Natural killer cell (primary cell): ENCODE results near the gene ASB1. TPM values are rescaled to one million over a fixed set of nuclear protein-coding genes. Genes with fewer than 3 reads are reported as not detected.

Experiments used
- ATAC-seq, 3 donors: fragments of 150-1000 bp in 2 of 3; fragments of 200-7000 bp in 1 of 3; cut with Tn5 transposase; 1 replicate in 1 of 3; 2 replicates in 2 of 3; pipeline ENCODE4 v1.10.0; 2021; ENCODE audit warnings: mild to moderate bottlenecking in 2 of 3, moderate library complexity in 2 of 3
- DNase-seq, 2 donors: peaks; one replicate each; pipeline versions ENCODE4 v3.0.0 to v3.0.0-alpha.2; 2013 to 2021; ENCODE audit warnings: mixed read lengths in 1 of 2
- H3K27ac ChIP-seq: one replicate; pipeline ENCODE4 v1.5.1; 2013; ENCODE audit warnings: mild to moderate bottlenecking, low read length
- H3K27me3 ChIP-seq: one replicate; pipeline ENCODE4 v1.6.1; 2013; ENCODE audit warnings: low read length; ENCODE audit not compliant: control insufficient read depth, insufficient read depth
- H3K36me3 ChIP-seq: one replicate; pipeline ENCODE4 v1.6.1; 2013; ENCODE audit warnings: low read length; ENCODE audit not compliant: control insufficient read depth, insufficient read depth
- H3K4me1 ChIP-seq: one replicate; pipeline ENCODE4 v1.6.1; 2013; ENCODE audit warnings: low read length; ENCODE audit not compliant: control insufficient read depth, insufficient read depth
- H3K4me3 ChIP-seq: one replicate; pipeline ENCODE4 v1.5.1; 2013; ENCODE audit warnings: low read length
- H3K9me3 ChIP-seq: one replicate; pipeline ENCODE4 v1.6.1; 2013; ENCODE audit warnings: low read length; ENCODE audit not compliant: control insufficient read depth, insufficient read depth
- H3K27ac Mint-ChIP-seq, 2 donors: one replicate each; pipeline ENCODE4 v1.8.0; 2022; ENCODE audit warnings: mild to moderate bottlenecking in 2 of 2, mixed read lengths in 2 of 2, moderate library complexity in 1 of 2
- H3K27me3 Mint-ChIP-seq, 2 donors: one replicate each; pipeline ENCODE4 v1.8.0; 2022; ENCODE audit warnings: low read depth in 2 of 2, mixed read lengths in 2 of 2
- H3K36me3 Mint-ChIP-seq: one replicate; pipeline ENCODE4 v1.8.0; 2022; ENCODE audit warnings: mixed read lengths
- H3K4me1 Mint-ChIP-seq, 2 donors: one replicate each; pipeline ENCODE4 v1.8.0; 2022; ENCODE audit warnings: mixed read lengths in 2 of 2
- H3K4me3 Mint-ChIP-seq: one replicate; pipeline ENCODE4 v1.8.0; 2022; ENCODE audit warnings: mild to moderate bottlenecking, moderate library complexity, mixed read lengths
- H3K9me3 Mint-ChIP-seq, 2 donors: one replicate each; pipeline ENCODE4 v1.8.0; 2022; ENCODE audit warnings: mixed read lengths in 2 of 2
- WGBS: methylation state at CpG from one replicate; pipeline ENCODE4 v1.1.7; 2013; ENCODE audit warnings: missing lambda C conversion rate; ENCODE audit not compliant: insufficient coverage; 5-methylcytosine and 5-hydroxymethylcytosine counted together
- intact Hi-C: fragments of 100-400 bp; cut with micrococcal nuclease; formaldehyde crosslinking; loops from one replicate; pipeline ENCODE4 v1.14.2; 2022
- total RNA-seq, 4 donors: library from RNA; stranded (reverse); fragments of 120-200 nt in 1 of 4; gene quantifications; one replicate each; pipeline versions ENCODE4 v1.2.3 to v1.2.4, GENCODE V29; 2013 to 2022
- TF ChIP-seq, protein P1 (sequence below): fragments of 200-600 bp; IDR thresholded peaks from one replicate; pipeline ENCODE4 v1.8.0; 2022; ENCODE audit warnings: antibody characterized with exemption

ASB1 gene
- total RNA-seq, 3 donors from 2014 or later (not counting 1 experiment from before 2014, with no cell fraction given): 38.3 to 47.5 (median 38.9) TPM

DNA sequence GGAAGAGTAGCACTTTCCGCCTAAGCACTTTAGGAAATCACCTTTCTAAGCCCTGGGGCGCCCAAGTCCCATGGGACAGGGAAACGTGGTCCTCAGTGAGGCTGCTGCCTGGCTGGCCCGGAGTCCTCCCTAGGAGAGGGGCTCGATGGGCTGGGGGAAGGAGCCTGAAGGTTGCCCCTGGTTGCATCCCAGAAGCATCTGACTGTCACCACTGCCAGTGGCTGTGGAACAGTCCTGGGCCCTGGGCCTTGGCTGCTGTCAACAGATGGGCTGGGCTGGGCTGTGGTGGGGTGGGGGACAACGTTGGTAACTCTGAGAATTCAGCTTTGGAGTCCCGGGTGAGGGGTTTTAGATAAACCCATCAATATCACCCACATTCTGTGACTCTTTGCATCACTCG, 22.5 kb downstream of the ASB1 start:
- H3K27me3 Mint-ChIP-seq: no peaks in the 10 kb centered on the region
- Histone ChIP-seq H3K9me3 (no peaks in the 10 kb centered on the region), H3K27ac (no peak overlapping the region), H3K4me3 (no peak overlapping the region), H3K36me3 (peaks cover 74% of the 10 kb centered on the region), H3K4me1 (no peaks in the 10 kb centered on the region), H3K27me3 (no peaks in the 10 kb centered on the region)
- H3K9me3 Mint-ChIP-seq: no peaks in the 10 kb centered on the region
- TF ChIP-seq, protein P1, sequence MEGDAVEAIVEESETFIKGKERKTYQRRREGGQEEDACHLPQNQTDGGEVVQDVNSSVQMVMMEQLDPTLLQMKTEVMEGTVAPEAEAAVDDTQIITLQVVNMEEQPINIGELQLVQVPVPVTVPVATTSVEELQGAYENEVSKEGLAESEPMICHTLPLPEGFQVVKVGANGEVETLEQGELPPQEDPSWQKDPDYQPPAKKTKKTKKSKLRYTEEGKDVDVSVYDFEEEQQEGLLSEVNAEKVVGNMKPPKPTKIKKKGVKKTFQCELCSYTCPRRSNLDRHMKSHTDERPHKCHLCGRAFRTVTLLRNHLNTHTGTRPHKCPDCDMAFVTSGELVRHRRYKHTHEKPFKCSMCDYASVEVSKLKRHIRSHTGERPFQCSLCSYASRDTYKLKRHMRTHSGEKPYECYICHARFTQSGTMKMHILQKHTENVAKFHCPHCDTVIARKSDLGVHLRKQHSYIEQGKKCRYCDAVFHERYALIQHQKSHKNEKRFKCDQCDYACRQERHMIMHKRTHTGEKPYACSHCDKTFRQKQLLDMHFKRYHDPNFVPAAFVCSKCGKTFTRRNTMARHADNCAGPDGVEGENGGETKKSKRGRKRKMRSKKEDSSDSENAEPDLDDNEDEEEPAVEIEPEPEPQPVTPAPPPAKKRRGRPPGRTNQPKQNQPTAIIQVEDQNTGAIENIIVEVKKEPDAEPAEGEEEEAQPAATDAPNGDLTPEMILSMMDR: no peak
- no peak overlapping the region for H3K27ac Mint-ChIP-seq
- H3K36me3 Mint-ChIP-seq: peaks cover 27% of the 10 kb centered on the region
- DNase-seq (no peak), ATAC-seq (no peak)
- 95% methylated on average over 5 of the region's 8 CpGs for whole genome bisulfite sequencing
- intact Hi-C loops: no loop called here
- peaks cover 25 to 33% of the 10 kb centered on the region in 2 donors for H3K4me1 Mint-ChIP-seq
- no peak overlapping the region for H3K4me3 Mint-ChIP-seq

DNA sequence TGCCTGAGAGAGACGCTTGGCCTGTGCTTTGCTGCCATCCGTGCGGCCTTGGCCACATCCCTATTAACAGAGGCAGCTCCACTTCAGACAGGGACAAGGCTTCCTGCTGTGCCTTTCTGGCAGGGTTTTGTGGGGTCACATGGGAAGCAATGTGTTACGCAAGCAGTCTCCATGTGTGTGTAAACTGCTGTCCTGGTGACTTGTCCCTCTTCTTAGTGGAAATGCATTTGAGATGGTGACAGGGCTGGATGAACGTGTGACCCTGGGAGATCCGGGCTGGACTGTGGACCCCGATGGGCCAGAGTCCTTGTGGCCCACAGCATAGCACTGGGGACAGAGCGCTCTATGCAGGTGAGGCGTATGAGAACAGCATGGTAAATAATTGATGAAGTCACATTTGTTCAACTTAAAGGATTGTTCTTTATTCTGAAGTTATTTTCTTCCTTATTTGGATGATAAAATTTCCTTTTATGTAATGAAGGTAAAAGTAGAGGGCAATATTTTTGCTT, 23.2 kb downstream of the ASB1 start:
- DNase-seq: no peak
- peaks cover 21 to 29% of the 10 kb centered on the region in 2 donors for H3K4me1 Mint-ChIP-seq
- peaks cover 26% of the 10 kb centered on the region for H3K36me3 Mint-ChIP-seq
- Histone ChIP-seq H3K4me3 (no peak overlapping the region), H3K9me3 (no peaks in the 10 kb centered on the region), H3K27ac (no peak overlapping the region), H3K27me3 (no peaks in the 10 kb centered on the region), H3K36me3 (peaks cover 67% of the 10 kb centered on the region), H3K4me1 (no peaks in the 10 kb centered on the region)
- no peaks in the 10 kb centered on the region for H3K27me3 Mint-ChIP-seq
- no peaks in the 10 kb centered on the region for H3K9me3 Mint-ChIP-seq
- no peak for ATAC-seq
- intact Hi-C loops: no loop called here
- TF ChIP-seq, protein P1: no peak
- peak overlapping the region; percentile 30 to 58 for H3K27ac Mint-ChIP-seq
- H3K4me3 Mint-ChIP-seq: no peak overlapping the region
- WGBS: 94% methylated on average over 9 of the region's 9 CpGs

DNA sequence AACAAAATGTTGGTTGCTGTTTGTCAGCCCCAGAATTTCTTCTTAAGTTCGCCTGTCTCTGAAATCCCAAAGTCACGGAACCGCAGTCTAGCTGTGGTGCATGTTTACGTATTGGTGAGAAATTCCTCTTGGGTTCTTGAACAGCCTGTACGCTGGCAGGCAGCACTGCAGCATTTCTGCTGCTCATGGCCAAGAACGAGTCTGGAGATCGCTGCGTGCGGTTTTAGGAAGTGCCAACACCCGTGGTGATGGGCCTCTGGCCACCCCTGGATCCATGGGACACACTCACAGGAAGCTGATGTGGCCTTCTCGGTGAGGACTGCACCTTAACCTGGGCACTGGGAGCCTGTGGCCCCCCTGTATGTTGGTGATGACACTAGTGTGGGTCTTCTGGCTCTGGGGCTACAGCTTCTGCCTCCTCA, 23.7 kb downstream of the ASB1 start:
- Mint-ChIP-seq H3K27me3 (no peaks in the 10 kb centered on the region), H3K4me3 (no peak overlapping the region), H3K27ac (peak overlapping the region; percentile 30 to 58), H3K36me3 (peaks cover 21% of the 10 kb centered on the region), H3K4me1 (peaks cover 21 to 29% of the 10 kb centered on the region in 2 donors), H3K9me3 (no peaks in the 10 kb centered on the region)
- Histone ChIP-seq H3K27me3 (no peaks in the 10 kb centered on the region), H3K4me3 (no peak overlapping the region), H3K4me1 (no peaks in the 10 kb centered on the region), H3K36me3 (peaks cover 63% of the 10 kb centered on the region), H3K27ac (no peak overlapping the region), H3K9me3 (no peaks in the 10 kb centered on the region)
- ATAC-seq: no peak
- DNase-seq: no peak
- TF ChIP-seq, protein P1: no peak
- WGBS: 94% methylated on average over 11 of the region's 11 CpGs
- intact Hi-C loops: no loop called here

DNA sequence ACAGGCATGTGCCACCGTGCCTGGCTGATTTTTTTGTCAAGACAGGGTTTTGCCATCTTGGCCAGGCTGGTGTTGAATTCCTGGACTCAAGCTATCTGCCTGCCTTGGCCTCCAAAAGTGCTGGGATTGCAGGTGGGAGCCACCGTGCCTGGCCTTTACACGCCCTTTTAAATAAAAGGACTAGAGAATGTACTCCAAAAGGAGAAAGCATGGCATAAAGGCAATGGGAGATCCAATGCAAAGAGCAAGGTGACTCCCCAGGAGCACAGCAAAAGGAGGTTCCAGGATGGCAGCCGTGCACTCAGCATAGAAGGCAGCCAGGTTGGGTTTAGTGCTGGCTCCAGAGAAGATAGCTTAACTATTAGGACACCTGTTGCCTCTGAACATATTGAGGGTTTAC, 27.1 kb downstream of the ASB1 start:
- Histone ChIP-seq H3K36me3 (peaks cover 29% of the 10 kb centered on the region), H3K4me1 (no peaks in the 10 kb centered on the region), H3K4me3 (no peak overlapping the region), H3K27me3 (no peaks in the 10 kb centered on the region), H3K9me3 (no peaks in the 10 kb centered on the region), H3K27ac (no peak overlapping the region)
- intact Hi-C loops: no loop called here
- ATAC-seq (no peak), DNase-seq (no peak)
- no peaks in the 10 kb centered on the region for H3K27me3 Mint-ChIP-seq
- H3K9me3 Mint-ChIP-seq: peaks cover 0 to 3% of the 10 kb centered on the region in 2 donors
- H3K27ac Mint-ChIP-seq: no peak overlapping the region
- H3K4me3 Mint-ChIP-seq: no peak overlapping the region
- H3K36me3 Mint-ChIP-seq: no peaks in the 10 kb centered on the region
- H3K4me1 Mint-ChIP-seq: peaks cover 14 to 21% of the 10 kb centered on the region in 2 donors
- TF ChIP-seq, protein P1: no peak
- over 99% methylated on average over 4 of the region's 4 CpGs for WGBS
